H9 (cell line): ENCODE measurements around the gene KRR1. TPM values are rescaled to one million over a fixed set of nuclear protein-coding genes. Genes with fewer than 3 reads are reported as not detected.

Experiments
- DNase-seq: peaks from one replicate; pipeline ENCODE4 v3.0.0-alpha.2; 2017
- H2AFZ ChIP-seq: one replicate; pipeline ENCODE4 v1.6.1; 2013; ENCODE audit warnings: mild to moderate bottlenecking, low read length, control low read depth, moderate library complexity
- H2AK5ac ChIP-seq: 2 replicates; pipeline ENCODE4 v1.6.1; 2013; ENCODE audit warnings: low read length, control low read depth, mixed read lengths; ENCODE audit not compliant: insufficient read length
- H2BK120ac ChIP-seq: one replicate; pipeline ENCODE4 v1.6.1; 2013; ENCODE audit warnings: low read depth, mild to moderate bottlenecking, low read length, control low read depth, inconsistent platforms; ENCODE audit not compliant: poor library complexity, severe bottlenecking
- H2BK12ac ChIP-seq: 2 replicates; pipeline ENCODE4 v1.6.1; 2013; ENCODE audit warnings: low read length, control low read depth, mixed read lengths, low read depth; ENCODE audit not compliant: insufficient read length
- H2BK15ac ChIP-seq: 2 replicates; pipeline ENCODE4 v1.6.1; 2013; ENCODE audit warnings: low read depth, low read length, control low read depth
- H2BK20ac ChIP-seq: one replicate; pipeline ENCODE4 v1.6.1; 2013; ENCODE audit warnings: low read depth, mild to moderate bottlenecking, low read length, control low read depth, inconsistent platforms; ENCODE audit not compliant: poor library complexity, severe bottlenecking
- H2BK5ac ChIP-seq: 2 replicates; pipeline ENCODE4 v1.6.1; 2013; ENCODE audit warnings: low read length, control low read depth, mixed read lengths; ENCODE audit not compliant: insufficient read length
- H3K14ac ChIP-seq: 2 replicates; pipeline ENCODE4 v1.6.1; 2013; ENCODE audit warnings: low read length, control low read depth; ENCODE audit not compliant: insufficient read depth
- H3K18ac ChIP-seq: 2 replicates; pipeline ENCODE4 v1.6.1; 2013; ENCODE audit warnings: low read depth, mild to moderate bottlenecking, mixed read lengths, low read length, control low read depth; ENCODE audit not compliant: insufficient read length
- H3K23ac ChIP-seq: 2 replicates; pipeline ENCODE4 v1.6.1; 2013; ENCODE audit warnings: low read length, control low read depth, mixed read lengths, low read depth; ENCODE audit not compliant: insufficient read length
- H3K23me2 ChIP-seq: 2 replicates; pipeline ENCODE4 v1.6.1; 2013; ENCODE audit warnings: low read depth, mild to moderate bottlenecking, mixed read lengths, low read length, control low read depth; ENCODE audit not compliant: insufficient read length, poor library complexity, severe bottlenecking
- H3K27ac ChIP-seq: 2 replicates; pipeline ENCODE4 v1.5.1; 2013; ENCODE audit warnings: low read length, control low read depth, mixed read lengths, low read depth; ENCODE audit not compliant: insufficient read length
- H3K27me3 ChIP-seq: 2 replicates; pipeline ENCODE4 v1.6.1; 2013; ENCODE audit warnings: low read length, control low read depth, inconsistent platforms; ENCODE audit not compliant: insufficient read depth
- H3K4ac ChIP-seq: 2 replicates; pipeline ENCODE4 v1.6.1; 2013; ENCODE audit warnings: low read depth, mild to moderate bottlenecking, control low read depth, inconsistent platforms, low read length, moderate library complexity
- H3K4me1 ChIP-seq: 2 replicates; pipeline ENCODE4 v1.6.1; 2013; ENCODE audit warnings: low read length, control low read depth, inconsistent platforms; ENCODE audit not compliant: insufficient read depth
- H3K4me2 ChIP-seq: 2 replicates; pipeline ENCODE4 v1.6.1; 2013; ENCODE audit warnings: low read length, control low read depth, mixed read lengths; ENCODE audit not compliant: insufficient read length, insufficient read depth
- H3K56ac ChIP-seq: 2 replicates; pipeline ENCODE4 v1.6.1; 2013; ENCODE audit warnings: low read depth, mild to moderate bottlenecking, mixed read lengths, low read length, control low read depth; ENCODE audit not compliant: insufficient read length
- H3K79me1 ChIP-seq: 2 replicates; pipeline ENCODE4 v1.6.1; 2013; ENCODE audit warnings: low read depth, mild to moderate bottlenecking, moderate library complexity, low read length, control low read depth, inconsistent platforms; ENCODE audit not compliant: insufficient read depth, poor library complexity, severe bottlenecking
- H3K79me2 ChIP-seq: 2 replicates; pipeline ENCODE4 v1.6.1; 2013; ENCODE audit warnings: low read length, control low read depth, inconsistent platforms; ENCODE audit not compliant: insufficient read depth
- H3K9ac ChIP-seq: 2 replicates; pipeline ENCODE4 v1.6.1; 2013; ENCODE audit warnings: low read length, control low read depth, mixed read lengths; ENCODE audit not compliant: insufficient read length; ENCODE audit errors: extremely low read depth
- H3K9me3 ChIP-seq: one replicate; pipeline ENCODE4 v1.6.1; 2013; ENCODE audit warnings: low read depth, low read length, inconsistent platforms; ENCODE audit not compliant: control insufficient read depth
- H3T11ph ChIP-seq: one replicate; pipeline ENCODE4 v1.6.1; 2013; ENCODE audit warnings: mild to moderate bottlenecking, low read length, control low read depth, inconsistent platforms
- H4K20me1 ChIP-seq: one replicate; pipeline ENCODE4 v1.6.1; 2013; ENCODE audit not compliant: control insufficient read depth, insufficient read length, insufficient read depth
- H4K5ac ChIP-seq: 2 replicates; pipeline ENCODE4 v1.6.1; 2013; ENCODE audit warnings: low read depth, mild to moderate bottlenecking, mixed read lengths, low read length, control low read depth; ENCODE audit not compliant: insufficient read length
- H4K8ac ChIP-seq: replicated peaks from 2 replicates; pipeline ENCODE4 v1.6.1; 2013; ENCODE audit warnings: low read length, control low read depth, mixed read lengths, low read depth; ENCODE audit not compliant: insufficient read length
- H4K91ac ChIP-seq: 2 replicates; pipeline ENCODE4 v1.6.1; 2013; ENCODE audit warnings: low read depth, mild to moderate bottlenecking, moderate library complexity, mixed read lengths, low read length, control low read depth; ENCODE audit not compliant: insufficient read length
- H3K27ac Mint-ChIP-seq, 3 experiments: 2 replicates in 2 of 3; 3 replicates in 1 of 3; pipeline ENCODE4 v1.8.0; 2020 to 2021; ENCODE audit warnings: mixed read lengths in 3 of 3, mild to moderate bottlenecking in 1 of 3, moderate library complexity in 1 of 3
- H3K27me3 Mint-ChIP-seq: 2 replicates; pipeline ENCODE4 v1.8.0; 2021; ENCODE audit warnings: low read depth, mild to moderate bottlenecking, moderate library complexity, mixed read lengths
- H3K36me3 Mint-ChIP-seq, 3 experiments: 2 replicates in 2 of 3; 3 replicates in 1 of 3; pipeline ENCODE4 v1.8.0; 2020 to 2021; ENCODE audit warnings: low read depth in 3 of 3, mixed read lengths in 3 of 3; ENCODE audit not compliant: insufficient read depth in 1 of 3
- H3K4me1 Mint-ChIP-seq, 2 experiments: 2 replicates each; pipeline ENCODE4 v1.8.0; 2020; ENCODE audit warnings: mixed read lengths in 2 of 2
- H3K4me3 Mint-ChIP-seq, 2 experiments: 2 replicates in 1 of 2; 3 replicates in 1 of 2; pipeline ENCODE4 v1.8.0; 2020 to 2021; ENCODE audit warnings: mild to moderate bottlenecking in 2 of 2, mixed read lengths in 2 of 2, moderate library complexity in 1 of 2
- H3K9me3 Mint-ChIP-seq, 2 experiments: 2 replicates in 1 of 2; 3 replicates in 1 of 2; pipeline ENCODE4 v1.8.0; 2020; ENCODE audit warnings: mild to moderate bottlenecking in 2 of 2, mixed read lengths in 2 of 2, moderate library complexity in 1 of 2
- CTCF ChIP-seq: fragments of 200-600 bp; sonication (generic); conservative IDR thresholded peaks from 3 replicates; pipeline ENCODE4 v1.8.0; 2021; ENCODE audit warnings: antibody characterized with exemption, mild to moderate bottlenecking
- WGBS: extraction: QIAGEN DNeasy Blood & Tissue Kit; methylation state at CpG from one replicate; pipeline ENCODE4 v1.1.7; 2013; ENCODE audit warnings: missing lambda C conversion rate, low lambda C conversion rate, mixed read lengths; ENCODE audit not compliant: insufficient read length; ENCODE audit errors: extremely low coverage; 5-methylcytosine and 5-hydroxymethylcytosine counted together
- total RNA-seq: library from RNA; stranded (reverse); gene quantifications from 2 replicates; pipeline ENCODE4 v1.2.1, GENCODE V29; 2021

The KRR1 gene
- total RNA-seq, 1 experiment from 2014 or later: 88.9 TPM

- no peaks in the 10 kb centered on the region for H4K20me1 ChIP-seq
- H3K23ac ChIP-seq: no peak overlapping the region
- no peak overlapping the region for H3K4me3 Mint-ChIP-seq
- H4K5ac ChIP-seq: no peak overlapping the region
- H3K56ac ChIP-seq: no peak overlapping the region
- no peak overlapping the region for H2AK5ac ChIP-seq
- WGBS: no CpG with 5 or more reads among the region's 2 CpGs
- no peak overlapping the region for H2BK15ac ChIP-seq
- no peaks in the 10 kb centered on the region for H3K27me3 Mint-ChIP-seq
- no peak overlapping the region for H3K18ac ChIP-seq
- no peak overlapping the region for H3K4me2 ChIP-seq
- no peaks in the 10 kb centered on the region for H3K9me3 ChIP-seq
- DNase-seq: no peak
- no peak for TF ChIP-seq CTCF
- H3K36me3 Mint-ChIP-seq: no peaks in the 10 kb centered on the region
- no peak overlapping the region for H2BK12ac ChIP-seq
- no peak overlapping the region for H3K9ac ChIP-seq
- H2BK5ac ChIP-seq: no peak overlapping the region
- H3K4ac ChIP-seq: no peak overlapping the region
- H2BK120ac ChIP-seq: no peak overlapping the region
- H2AFZ ChIP-seq: no peak overlapping the region
- no peak overlapping the region for H4K8ac ChIP-seq
- no peak overlapping the region for H3K27ac ChIP-seq
- H3K23me2 ChIP-seq: no peaks in the 10 kb centered on the region
- no peak overlapping the region for H3K27ac Mint-ChIP-seq
- no peak overlapping the region for H2BK20ac ChIP-seq
- H3K4me1 ChIP-seq: peaks cover 3% of the 10 kb centered on the region; the same call in 1 of the 2 replicates
- peaks cover 27 to 45% of the 10 kb centered on the region in 2 experiments for H3K4me1 Mint-ChIP-seq
- no peaks in the 10 kb centered on the region for H3K27me3 ChIP-seq
- no peaks in the 10 kb centered on the region for H3K9me3 Mint-ChIP-seq
- H3K79me2 ChIP-seq: no peaks in the 10 kb centered on the region; the same call in 1 of the 2 replicates
- H3K14ac ChIP-seq: no peak overlapping the region
- no peak overlapping the region for H4K91ac ChIP-seq
- no peak overlapping the region for H3T11ph ChIP-seq
- no peaks in the 10 kb centered on the region for H3K79me1 ChIP-seq
These were observed 38.6 kb upstream of the KRR1 start for GRCh38 chr12:75549989-75550388.
